ENCODE measurements around the gene SULT1C3.

DNA sequence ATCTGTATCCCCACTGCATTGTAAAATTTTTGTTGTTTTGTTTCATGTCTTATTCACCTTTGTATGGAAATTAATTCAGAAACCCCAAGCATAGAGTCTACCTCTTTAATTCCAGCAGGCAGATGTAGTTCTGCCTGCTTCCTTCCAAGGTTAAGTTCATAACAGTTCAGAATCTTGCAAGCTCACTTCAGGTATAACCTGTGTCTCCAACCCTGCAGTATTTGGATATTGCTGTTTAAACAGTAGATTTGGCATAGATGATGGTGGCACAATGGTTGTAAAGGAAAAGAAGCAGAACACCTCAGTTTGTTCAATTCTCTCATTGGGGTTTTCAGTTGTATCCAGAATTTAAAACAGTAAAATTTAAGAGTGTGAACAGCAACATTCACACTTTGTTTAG lies 70.1 kb downstream of the SULT1C3 start:
- TF ChIP-seq TAF1 (IDR thresholded peaks at IDR 0.05; ENCODE audit: borderline replicate concordance, insufficient read depth, low read length) (no peak), POLR2AphosphoS5 (IDR thresholded peaks at IDR 0.05; ENCODE audit: low read depth, low read length) (no peak), FOXP2 (optimal IDR thresholded peaks at IDR 0.05; ENCODE audit: borderline replicate concordance, extremely low read depth, extremely low read length, insufficient read depth) (no peak), SIN3A (IDR thresholded peaks at IDR 0.05; ENCODE audit: borderline replicate concordance, insufficient read depth, low read length) (no peak)
